Stomach (tissue), 9 donors: ENCODE results near the gene RPL13A. TPM values are rescaled to one million over a fixed set of nuclear protein-coding genes. Genes with fewer than 3 reads are reported as not detected.
A peak's percentile ranks its signal among the peaks of the same experiment; 100 is the strongest.

ENCODE experiments used
- DNase-seq, 2 donors: peaks; one replicate each; pipeline versions ENCODE4 v3.0.0 to v3.0.0-alpha.2; 2013 to 2019
- H3K27ac ChIP-seq, 5 donors: fragments of 200-600 bp in 4 of 5; sonication (generic) in 4 of 5; one replicate each; pipeline ENCODE4 v1.5.1; 2013 to 2019; ENCODE audit warnings: mild to moderate bottlenecking in 1 of 5, moderate library complexity in 1 of 5
- H3K27me3 ChIP-seq, 3 donors: fragments of 200-600 bp; sonication (generic); one replicate each; pipeline ENCODE4 v1.5.1; 2017 to 2019; ENCODE audit warnings: mixed run types in 1 of 3
- H3K36me3 ChIP-seq, 4 donors: fragments of 200-600 bp; sonication (generic); 1 replicate in 3 of 4; 2 replicates in 1 of 4; pipeline ENCODE4 v1.5.1; 2016 to 2019
- H3K4me1 ChIP-seq, 4 donors: fragments of 200-600 bp; sonication (generic); one replicate each; pipeline ENCODE4 v1.5.1; 2016 to 2019
- H3K4me3 ChIP-seq, 4 donors: fragments of 200-600 bp; sonication (generic) in 3 of 4; one replicate each; pipeline ENCODE4 v1.5.1; 2016 to 2019; ENCODE audit warnings: mild to moderate bottlenecking in 1 of 4
- H3K9me3 ChIP-seq, 4 donors: fragments of 200-600 bp; sonication (generic); one replicate each; pipeline ENCODE4 v1.5.1; 2016 to 2019
- CTCF ChIP-seq, 7 experiments: fragments of 450-650 bp in 4 of 7; fragments of 200-600 bp in 3 of 7; sonication (generic) in 3 of 7; IDR thresholded peaks; one replicate each; pipeline ENCODE4 v1.5.1; 2016 to 2019; ENCODE audit warnings: antibody characterized with exemption in 7 of 7, control low read depth in 2 of 7, mild to moderate bottlenecking in 1 of 7
- EP300 ChIP-seq: sonication (generic); formaldehyde crosslinking; IDR thresholded peaks from one replicate; pipeline ENCODE4 v1.6.1; 2017; ENCODE audit warnings: antibody characterized with exemption
- POLR2A ChIP-seq, 4 donors: fragments of 450-650 bp; IDR thresholded peaks; one replicate each; pipeline ENCODE4 v1.6.1; 2016; ENCODE audit warnings: antibody characterized with exemption in 4 of 4, control low read depth in 2 of 4, mild to moderate bottlenecking in 1 of 4, moderate library complexity in 1 of 4
- POLR2AphosphoS5 ChIP-seq, 3 donors: sonication (generic); formaldehyde crosslinking; IDR thresholded peaks; one replicate each; pipeline ENCODE4 v1.6.1; 2016; ENCODE audit warnings: antibody characterized with exemption in 3 of 3
- WGBS, 5 donors: extraction: QIAGEN DNeasy Blood & Tissue Kit in 3 of 5; methylation state at CpG; one replicate each; pipeline versions ENCODE4 v1.1.5 to v1.1.7; 2013 to 2018; 5-methylcytosine and 5-hydroxymethylcytosine counted together
- intact Hi-C: fragments of 100-400 bp; cut with DNase I; formaldehyde crosslinking; loops from one replicate; pipeline ENCODE4 v1.15.1; 2023; ENCODE audit warnings: low total_unique reads
- polyA plus RNA-seq, 3 donors: library from polyadenylated mRNA; stranded (reverse); fragments of 200-250 nt; gene quantifications; one replicate each; pipeline ENCODE4 v1.2.3, GENCODE V29; 2013
- total RNA-seq, 5 donors: library from RNA; depleted of rRNA; stranded (reverse); fragments of >200 nt; gene quantifications; one replicate each; pipeline versions ENCODE4 v1.1.0 to v1.2.3, GENCODE V29; 2014 to 2016
- donor health status: healthy with polysubstance abuse.
- donor health status: Bipolar disorder and iron deficiency.
- donor health status: healthy.

The RPL13A gene
- total and polyA plus RNA-seq, 8 donors, result 2,540 to 5,817 (median 3,195) TPM

GRCh38 chr19:49453013-49453756 is 34.2 kb upstream of the RPL13A start, which contains the start of gene ALDH16A1:
ALDH16A1 (plus strand) TSS chr19:49453225; CDS start chr19:49453332, 107 bp downstream.
- intact Hi-C loops, result no loop called here
- 0 to 1% (median 0%) methylated on average over 53 to 66 of the region's 66 CpGs for WGBS, 5 donors

DNA sequence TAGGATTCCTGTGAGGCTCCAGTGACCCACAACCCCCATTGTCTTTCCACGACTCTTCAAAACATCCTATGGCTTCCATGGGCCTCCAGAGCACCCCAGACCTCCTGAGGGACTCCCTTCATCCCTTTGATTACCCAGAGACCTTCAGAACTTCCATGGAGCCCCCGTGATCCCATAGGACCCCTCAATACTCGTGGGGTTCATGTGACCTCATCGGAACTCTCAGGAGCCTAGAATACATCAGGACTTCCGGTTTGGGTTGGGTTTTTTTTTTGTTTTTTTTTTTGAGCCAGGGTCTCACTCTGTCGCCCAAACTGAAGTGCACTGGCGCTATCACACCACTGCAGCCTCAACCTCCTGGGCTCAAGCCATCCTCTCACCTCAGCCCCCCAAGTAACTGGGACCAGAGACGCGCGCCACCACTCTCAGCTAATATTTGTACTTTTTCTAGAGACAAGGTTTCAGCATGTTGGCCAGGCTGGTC is 33.6 kb upstream of the RPL13A start:
- H3K27ac ChIP-seq, result peak overlapping the region; percentile 94 to 99 (median 97)
- intact Hi-C loops, result no loop called here
- 25 to 43% (median 30%) methylated on average over 10 of the region's 10 CpGs for WGBS, 5 donors

More at GRCh38 chr19:49453013-49453756, 34.2 kb upstream of the RPL13A start, which contains the start of gene ALDH16A1:
- Histone ChIP-seq H3K27me3 (no peaks in the 10 kb centered on the region), H3K4me1 (peaks cover 9 to 68% (median 40%) of the 10 kb centered on the region in 4 donors), H3K27ac (peak within 1 kb of the TSS; percentile 94 to 99 (median 97)), H3K36me3 (peaks cover 4 to 24% (median 23%) of the 10 kb centered on the region in 4 donors), H3K4me3 (peak within 1 kb of the TSS; percentile 69 to 98 (median 81)), H3K9me3 (no peaks in the 10 kb centered on the region)
- TF ChIP-seq EP300 (no peak), POLR2A (IDR thresholded peaks at IDR 0.05) (peak in 1 of 4 donors; percentile 85), POLR2AphosphoS5 (IDR thresholded peaks at IDR 0.05) (peak; percentile 64 to 95 (median 91)), CTCF (IDR thresholded peaks at IDR 0.05) (no peak)
- peak; percentile 98 to 99 for DNase-seq

DNA sequence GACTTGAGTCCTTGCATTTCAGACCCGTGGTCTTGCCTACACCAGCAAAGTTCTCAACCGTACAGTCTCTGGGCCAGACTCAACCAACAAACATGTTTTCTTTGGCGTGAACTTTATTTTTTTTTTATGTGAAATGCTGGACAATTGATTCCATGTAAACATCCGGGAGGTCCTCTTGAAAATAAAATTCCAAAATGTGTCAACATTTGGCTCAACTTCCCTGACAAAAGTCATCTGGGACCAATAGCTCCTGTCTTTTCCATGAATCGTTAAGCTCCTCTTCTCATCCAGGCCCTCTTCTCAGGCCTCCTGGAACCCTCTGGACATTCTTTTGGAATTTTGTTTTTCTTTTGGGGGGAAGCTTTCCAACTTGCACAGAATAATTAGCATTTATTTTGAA is 31.6 kb upstream of the RPL13A start:
- Histone ChIP-seq H3K4me3 (no peak overlapping the region), H3K27ac (peak overlapping the region; percentile 24 to 97 (median 77)), H3K36me3 (peaks cover 6 to 31% (median 21%) of the 10 kb centered on the region in 4 donors), H3K27me3 (no peaks in the 10 kb centered on the region), H3K4me1 (peaks cover 9 to 60% (median 31%) of the 10 kb centered on the region in 4 donors), H3K9me3 (no peaks in the 10 kb centered on the region)
- intact Hi-C loops, result no loop called here
- peak in 1 of 2 donors; percentile 80 for DNase-seq
- 62 to 69% (median 65%) methylated on average over 5 of the region's 5 CpGs for WGBS, 5 donors
- no peak for TF ChIP-seq POLR2AphosphoS5 (IDR thresholded peaks at IDR 0.05)
- TF ChIP-seq CTCF (IDR thresholded peaks at IDR 0.05), result no peak
- no peak for TF ChIP-seq EP300

More for the DNA sequence above, 33.6 kb upstream of the RPL13A start:
- H3K4me3 ChIP-seq, result peak overlapping the region; percentile 51 to 98 (median 65)
- H3K27me3 ChIP-seq, result no peaks in the 10 kb centered on the region
- no peak for TF ChIP-seq POLR2A (IDR thresholded peaks at IDR 0.05)
- TF ChIP-seq EP300, result no peak
- TF ChIP-seq POLR2AphosphoS5 (IDR thresholded peaks at IDR 0.05), result no peak
- TF ChIP-seq CTCF (IDR thresholded peaks at IDR 0.05), result no peak
- no peaks in the 10 kb centered on the region for H3K9me3 ChIP-seq
- H3K36me3 ChIP-seq, result peaks cover 4 to 23% (median 19%) of the 10 kb centered on the region in 4 donors
- DNase-seq, result no peak
- peaks cover 9 to 69% (median 41%) of the 10 kb centered on the region in 4 donors for H3K4me1 ChIP-seq

GRCh38 chr19:49456326-49456725 is 31.1 kb upstream of the RPL13A start:
- H3K27ac ChIP-seq, result peak overlapping the region; percentile 43 to 97 (median 77)
- 65 to 84% (median 76%) methylated on average over 5 of the region's 5 CpGs for WGBS, 5 donors
- H3K36me3 ChIP-seq, result peaks cover 6 to 33% (median 21%) of the 10 kb centered on the region in 4 donors
- TF ChIP-seq CTCF (IDR thresholded peaks at IDR 0.05) (no peak), EP300 (no peak), POLR2AphosphoS5 (IDR thresholded peaks at IDR 0.05) (no peak), POLR2A (IDR thresholded peaks at IDR 0.05) (no peak)
- H3K4me1 ChIP-seq, result peaks cover 9 to 55% (median 27%) of the 10 kb centered on the region in 4 donors
- intact Hi-C loops, result no loop called here
- no peak overlapping the region for H3K4me3 ChIP-seq
- no peaks in the 10 kb centered on the region for H3K27me3 ChIP-seq
- H3K9me3 ChIP-seq, result no peaks in the 10 kb centered on the region
- no peak for DNase-seq
